Skeletal muscle satellite cell (primary cell): ENCODE data around the gene SMG5.

Experiments
- H3K27me3 ChIP-seq: 2 replicates; pipeline ENCODE4 v1.7.0; 2013; ENCODE audit warnings: low read length; ENCODE audit not compliant: control insufficient read depth, insufficient read depth
- H3K36me3 ChIP-seq: 2 replicates; pipeline ENCODE4 v1.7.0; 2013; ENCODE audit warnings: mild to moderate bottlenecking, control low read depth, low read length; ENCODE audit not compliant: insufficient read depth
- H3K4me1 ChIP-seq: 2 replicates; pipeline ENCODE4 v1.7.0; 2013; ENCODE audit warnings: low read length; ENCODE audit not compliant: control insufficient read depth, insufficient read depth
- H3K4me2 ChIP-seq: 2 replicates; pipeline ENCODE4 v1.7.0; 2013; ENCODE audit warnings: mild to moderate bottlenecking, low read length
- H3K4me3 ChIP-seq: 2 replicates; pipeline ENCODE4 v1.7.0; 2013; ENCODE audit warnings: low read length
- H3K9ac ChIP-seq: 2 replicates; pipeline ENCODE4 v1.7.0; 2013; ENCODE audit warnings: mild to moderate bottlenecking, low read depth, low read length, moderate library complexity
- H3K9me3 ChIP-seq: replicated peaks from 2 replicates; pipeline ENCODE4 v1.7.0; 2013; ENCODE audit warnings: mild to moderate bottlenecking, control low read depth, low read length

Gene SMG5

DNA sequence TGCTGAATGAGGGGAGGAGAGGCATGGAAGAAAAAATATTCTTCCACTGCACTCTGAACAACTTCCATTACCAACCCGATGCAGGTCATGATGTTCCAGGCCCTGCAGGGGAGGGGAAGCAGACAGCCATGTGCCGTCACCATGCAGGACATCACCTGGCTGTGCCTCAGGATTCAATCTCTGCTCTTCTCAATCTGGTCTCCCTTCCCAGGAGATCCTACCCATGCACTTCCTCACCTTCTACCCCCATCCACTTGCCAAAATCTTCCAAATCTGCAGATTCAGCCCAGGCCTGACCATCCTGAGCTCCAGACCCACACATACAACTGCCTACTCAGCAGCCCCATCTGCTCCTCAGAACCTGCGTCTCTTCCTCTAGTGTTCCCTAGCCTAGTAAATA lies 29.0 kb downstream of the SMG5 start:
- no peak overlapping the region for H3K9ac ChIP-seq
- H3K27me3 ChIP-seq: no peaks in the 10 kb centered on the region
- H3K4me2 ChIP-seq: no peak overlapping the region
- H3K4me1 ChIP-seq: no peaks in the 10 kb centered on the region
- H3K9me3 ChIP-seq: no peaks in the 10 kb centered on the region
- peaks cover 83% of the 10 kb centered on the region for H3K36me3 ChIP-seq
- no peak overlapping the region for H3K4me3 ChIP-seq

DNA sequence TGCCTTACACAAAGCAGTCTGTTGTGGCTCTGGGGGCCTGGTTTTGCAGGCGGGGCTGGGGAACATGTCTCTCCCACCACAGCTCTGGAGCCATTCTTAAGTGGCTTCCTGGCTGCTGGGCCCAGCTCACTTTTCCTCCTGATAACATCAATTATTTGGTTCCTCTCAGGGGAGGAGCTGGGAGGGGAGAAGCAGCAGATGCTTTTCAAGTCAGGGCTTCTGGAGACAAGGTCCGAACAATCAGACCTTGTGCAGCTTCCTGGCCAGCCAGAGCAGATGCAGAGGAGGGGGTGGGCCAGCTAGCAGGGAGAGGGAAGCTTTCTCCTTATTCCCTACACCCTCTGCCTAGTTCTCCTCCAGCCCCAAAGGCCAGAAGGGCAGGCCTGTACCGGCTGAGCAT lies 31.1 kb downstream of the SMG5 start:
- Histone ChIP-seq H3K4me3 (no peak overlapping the region), H3K9me3 (no peaks in the 10 kb centered on the region), H3K9ac (no peak overlapping the region), H3K36me3 (peaks cover 65% of the 10 kb centered on the region), H3K27me3 (peaks cover 3% of the 10 kb centered on the region), H3K4me2 (no peak overlapping the region), H3K4me1 (peaks cover 3% of the 10 kb centered on the region)

DNA sequence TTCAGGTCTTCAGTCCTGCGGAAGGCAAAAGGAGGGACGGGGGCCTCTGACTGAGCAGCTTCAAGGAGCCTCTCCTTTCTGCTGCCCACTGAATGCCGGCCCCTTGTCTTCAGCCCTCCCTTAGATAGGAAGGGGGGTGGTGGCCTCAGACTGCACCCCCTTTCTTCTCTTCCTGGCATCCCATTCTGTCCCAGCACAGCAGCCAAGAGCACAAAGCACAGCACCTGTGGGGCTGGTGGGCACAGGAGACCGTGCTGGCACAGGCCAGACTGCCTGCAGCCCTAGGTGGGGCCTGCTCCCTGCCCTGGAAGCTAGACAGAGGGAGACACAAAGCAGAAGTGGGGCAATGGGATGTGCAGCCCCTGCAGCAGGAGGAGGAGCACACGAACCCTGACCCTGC lies 33.0 kb downstream of the SMG5 start:
- peaks cover 18% of the 10 kb centered on the region for H3K27me3 ChIP-seq
- H3K4me3 ChIP-seq: no peak overlapping the region
- H3K9me3 ChIP-seq: no peaks in the 10 kb centered on the region
- no peak overlapping the region for H3K9ac ChIP-seq
- peaks cover 56% of the 10 kb centered on the region for H3K36me3 ChIP-seq
- no peak overlapping the region for H3K4me2 ChIP-seq
- H3K4me1 ChIP-seq: peaks cover 10% of the 10 kb centered on the region

DNA sequence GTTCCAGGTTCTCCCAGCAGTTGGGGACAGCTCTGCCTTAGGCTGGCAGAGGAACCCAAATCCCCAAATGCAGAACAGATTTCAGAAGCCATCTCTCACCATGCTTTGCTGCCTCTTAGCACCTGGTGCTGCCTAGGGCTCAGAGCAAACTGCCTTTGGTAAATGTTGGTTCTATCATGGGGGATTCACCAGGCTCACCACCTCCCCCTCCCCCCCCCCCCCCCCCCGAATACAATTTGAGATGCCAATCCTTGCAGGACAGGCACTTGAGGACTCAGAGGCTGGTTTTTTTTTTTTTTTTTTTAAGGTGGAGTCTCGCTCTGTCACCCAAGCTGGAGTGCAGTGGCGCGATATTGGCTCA lies 34.3 kb downstream of the SMG5 start:
- Histone ChIP-seq H3K4me2 (no peak overlapping the region), H3K36me3 (peaks cover 46% of the 10 kb centered on the region), H3K27me3 (peaks cover 18% of the 10 kb centered on the region), H3K4me3 (no peak overlapping the region), H3K9me3 (no peaks in the 10 kb centered on the region), H3K4me1 (peaks cover 10% of the 10 kb centered on the region), H3K9ac (no peak overlapping the region)

DNA sequence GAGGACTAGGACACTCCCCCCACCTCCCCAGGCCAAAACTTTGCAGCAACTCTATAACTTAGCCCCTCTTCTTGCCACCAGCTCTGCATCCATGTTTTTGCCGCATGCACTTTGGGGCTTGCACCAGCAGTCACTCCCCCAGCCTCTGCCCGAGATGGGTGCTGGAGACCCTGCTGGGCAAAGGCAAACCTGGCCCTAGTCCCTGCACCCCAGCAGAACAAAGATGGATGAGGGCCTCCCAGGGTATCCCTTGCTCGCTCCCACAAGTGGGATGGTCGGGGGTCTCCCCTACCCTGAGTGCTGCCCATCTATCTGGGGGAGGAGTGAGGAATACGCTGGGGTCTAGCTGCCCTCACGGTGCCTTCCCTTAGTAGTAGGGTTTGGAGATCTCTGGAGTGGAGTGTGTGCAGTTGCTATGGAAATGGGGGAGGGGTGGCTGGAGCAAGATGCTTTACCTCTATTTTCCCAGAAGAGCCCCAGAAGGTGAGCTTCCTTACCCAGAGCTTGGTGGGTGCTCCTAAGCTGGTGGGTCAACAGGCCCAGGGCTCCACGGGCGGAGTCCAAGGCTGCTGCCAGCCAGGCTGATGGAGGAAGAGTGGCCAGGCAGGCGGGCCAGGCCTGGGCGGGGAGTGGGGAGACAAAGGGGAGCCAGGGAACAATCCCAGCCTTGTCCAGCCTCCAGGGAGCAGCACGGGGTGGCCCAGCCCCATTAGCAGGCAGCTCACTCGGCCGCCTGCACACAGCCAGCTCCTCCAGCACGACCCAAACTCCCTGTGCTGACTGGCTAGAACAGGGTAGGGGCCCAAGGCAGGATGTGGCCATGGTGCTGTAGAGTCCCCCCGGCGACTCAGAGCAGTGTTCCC lies 34.9 kb downstream of the SMG5 start, which contains the start of gene PAQR6:
PAQR6 (minus strand) TSS at position 597 of the 863 bp plus-strand sequence. CDS start 1,325 bp downstream, outside the sequence.
- Histone ChIP-seq H3K36me3 (peaks cover 40% of the 10 kb centered on the region), H3K4me3 (no peak within 1 kb of the TSS), H3K9me3 (no peaks in the 10 kb centered on the region), H3K4me1 (peaks cover 10% of the 10 kb centered on the region), H3K27me3 (peaks cover 18% of the 10 kb centered on the region), H3K9ac (no peak within 1 kb of the TSS), H3K4me2 (no peak within 1 kb of the TSS)

DNA sequence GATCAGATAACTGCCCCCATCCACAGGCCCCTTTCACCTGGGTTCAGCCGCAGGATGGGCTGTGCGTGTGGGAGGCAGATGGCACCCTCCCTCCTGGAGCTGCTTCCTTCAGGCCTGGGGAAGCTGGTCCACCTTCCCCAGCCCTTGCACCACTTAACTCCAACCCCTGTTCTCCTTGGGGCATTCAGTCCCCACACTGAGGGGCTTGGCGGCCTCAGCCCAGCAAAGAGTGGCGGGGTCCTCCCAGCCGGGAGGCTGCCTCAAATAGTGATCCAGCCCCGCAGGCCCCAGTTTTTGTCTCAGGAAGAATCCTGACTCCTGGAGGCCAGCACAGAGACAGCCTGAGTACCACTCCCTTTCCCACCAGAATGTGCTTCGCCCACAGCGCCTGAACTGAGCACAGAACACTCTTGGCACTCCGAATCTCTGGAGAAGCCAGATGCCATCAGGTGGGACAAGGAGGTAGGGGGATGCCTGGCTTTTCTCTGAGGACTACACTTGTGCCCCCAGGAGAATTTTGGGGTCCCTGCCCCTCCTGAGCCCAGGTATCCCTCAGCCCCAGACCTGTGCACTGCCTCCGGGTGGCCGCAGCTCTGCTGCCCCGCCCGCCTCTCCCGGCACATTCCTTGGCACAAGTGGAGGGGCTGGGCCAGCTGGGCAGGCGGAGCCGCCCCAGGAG lies 35.7 kb downstream of the SMG5 start:
- Histone ChIP-seq H3K4me1 (peaks cover 14% of the 10 kb centered on the region), H3K27me3 (peaks cover 18% of the 10 kb centered on the region), H3K9ac (no peak overlapping the region), H3K4me3 (no peak overlapping the region), H3K36me3 (peaks cover 32% of the 10 kb centered on the region), H3K9me3 (no peaks in the 10 kb centered on the region), H3K4me2 (no peak overlapping the region)

DNA sequence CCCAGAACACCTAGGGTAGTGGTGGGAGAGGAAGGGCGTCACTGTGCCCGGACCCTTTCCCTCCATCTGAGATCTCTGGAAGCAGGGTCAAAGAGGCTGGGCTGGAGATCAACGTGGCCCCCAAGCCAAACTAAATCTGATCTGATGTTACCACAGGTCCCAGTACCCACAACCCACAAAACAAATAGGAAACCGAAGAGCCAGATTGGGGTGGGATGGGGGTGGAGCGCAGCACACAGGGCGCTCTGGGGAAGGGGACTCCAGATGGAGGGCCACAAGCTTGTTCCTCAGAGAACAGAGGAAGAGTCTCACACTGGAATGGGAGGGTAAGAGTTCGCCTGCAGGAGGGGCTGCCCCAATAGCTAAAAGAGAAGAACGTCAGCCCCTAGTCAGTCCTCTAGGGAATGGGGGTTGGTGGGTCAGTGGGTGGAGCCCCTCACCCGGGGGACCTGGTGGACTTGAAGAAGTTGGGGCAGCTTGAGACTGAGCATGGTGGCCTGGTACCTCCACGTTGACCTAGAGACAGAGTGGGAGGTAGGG lies 36.3 kb downstream of the SMG5 start:
- H3K27me3 ChIP-seq: peaks cover 18% of the 10 kb centered on the region
- H3K4me1 ChIP-seq: peaks cover 20% of the 10 kb centered on the region
- peak overlapping the region; percentile 72 for H3K4me2 ChIP-seq
- H3K36me3 ChIP-seq: peaks cover 26% of the 10 kb centered on the region
- no peak overlapping the region for H3K4me3 ChIP-seq
- H3K9ac ChIP-seq: no peak overlapping the region
- no peaks in the 10 kb centered on the region for H3K9me3 ChIP-seq

DNA sequence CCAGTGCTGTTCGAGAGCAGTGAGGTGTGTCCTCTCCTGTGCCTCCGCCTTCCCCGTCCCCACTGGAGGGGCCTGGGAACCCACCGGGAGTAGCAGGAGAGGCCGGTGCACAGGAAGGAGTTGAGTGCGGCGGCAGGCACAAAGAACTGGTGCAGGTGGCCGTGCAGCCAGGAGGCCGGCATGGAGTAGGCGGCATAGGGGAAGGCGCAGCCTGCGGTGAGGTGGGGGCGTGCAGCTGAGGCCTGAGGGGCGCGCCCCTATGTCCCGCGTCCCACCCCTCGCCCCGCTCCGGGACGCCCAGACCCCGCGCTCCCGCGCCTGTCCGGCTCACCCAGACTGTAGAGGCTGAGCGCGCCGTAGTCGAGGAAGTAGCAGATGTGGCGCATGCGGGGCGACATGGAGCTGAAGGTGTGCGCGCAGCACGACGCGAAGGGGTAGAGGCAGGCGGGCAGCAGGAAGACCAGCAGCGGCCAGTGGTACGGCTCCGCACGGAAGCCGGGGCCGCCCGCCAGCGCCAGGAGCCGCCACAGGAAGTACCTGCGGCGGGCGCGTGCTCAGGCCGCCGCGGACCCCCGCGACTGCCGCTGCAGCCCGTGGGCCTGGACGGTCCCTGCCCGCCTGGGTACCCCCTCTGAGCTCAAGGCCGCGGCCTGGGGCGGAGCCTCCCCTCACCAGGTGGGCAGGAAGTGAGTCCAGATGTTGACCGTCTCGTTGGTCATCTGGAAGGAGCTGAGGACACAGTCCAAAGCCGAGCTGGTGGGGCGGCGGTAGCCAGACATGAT lies 37.0 kb downstream of the SMG5 start:
- Histone ChIP-seq H3K9ac (no peak overlapping the region), H3K4me1 (peaks cover 27% of the 10 kb centered on the region), H3K27me3 (peaks cover 18% of the 10 kb centered on the region), H3K4me3 (no peak overlapping the region), H3K9me3 (no peaks in the 10 kb centered on the region), H3K4me2 (peak overlapping the region; percentile 72), H3K36me3 (peaks cover 19% of the 10 kb centered on the region)

DNA sequence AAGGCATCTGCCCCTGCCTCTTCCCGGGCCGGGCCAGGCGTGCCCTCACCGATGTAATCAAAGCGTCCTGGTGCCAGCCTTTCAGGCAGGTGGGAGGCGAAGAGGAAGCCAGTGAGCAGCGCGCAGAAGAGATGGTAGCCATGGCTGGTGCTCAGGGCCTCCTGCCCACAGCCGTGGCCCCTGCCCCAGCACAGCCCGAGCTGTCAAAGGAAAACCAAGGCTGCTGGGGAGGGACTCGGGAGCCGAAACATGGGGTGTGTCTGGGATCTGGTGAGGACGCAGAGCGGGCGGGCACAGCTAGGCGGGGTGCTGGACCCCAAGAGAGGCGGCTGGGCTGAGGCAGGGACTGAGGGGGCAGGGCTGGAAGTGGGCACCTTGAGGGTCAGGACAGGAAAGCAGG lies 37.9 kb downstream of the SMG5 start:
- Histone ChIP-seq H3K4me3 (no peak overlapping the region), H3K9me3 (no peaks in the 10 kb centered on the region), H3K4me2 (no peak overlapping the region), H3K4me1 (peaks cover 27% of the 10 kb centered on the region), H3K9ac (no peak overlapping the region), H3K36me3 (peaks cover 13% of the 10 kb centered on the region), H3K27me3 (peaks cover 18% of the 10 kb centered on the region)

DNA sequence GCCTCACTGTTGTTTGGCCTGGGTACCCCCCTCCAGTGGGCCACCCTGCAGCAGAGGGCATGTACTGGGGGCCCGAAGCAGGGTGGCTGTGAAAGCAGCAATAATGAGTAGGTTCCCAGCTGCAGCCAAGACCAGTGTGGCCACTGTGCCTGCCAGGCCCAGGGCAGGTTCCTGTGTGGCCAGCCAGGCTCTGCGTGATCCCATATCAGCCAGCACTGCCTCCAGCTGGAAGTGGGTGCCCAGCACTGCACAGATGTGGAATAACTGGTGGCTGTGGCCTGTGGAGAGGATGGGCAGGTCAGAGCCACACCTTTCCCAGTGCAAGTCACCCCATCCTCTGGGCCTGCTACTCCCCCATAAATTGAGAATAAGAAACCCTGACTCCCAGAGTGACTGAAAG lies 38.5 kb downstream of the SMG5 start:
- Histone ChIP-seq H3K4me1 (peaks cover 27% of the 10 kb centered on the region), H3K4me3 (no peak overlapping the region), H3K4me2 (no peak overlapping the region), H3K36me3 (peaks cover 13% of the 10 kb centered on the region), H3K27me3 (peaks cover 18% of the 10 kb centered on the region), H3K9ac (no peak overlapping the region), H3K9me3 (no peaks in the 10 kb centered on the region)

DNA sequence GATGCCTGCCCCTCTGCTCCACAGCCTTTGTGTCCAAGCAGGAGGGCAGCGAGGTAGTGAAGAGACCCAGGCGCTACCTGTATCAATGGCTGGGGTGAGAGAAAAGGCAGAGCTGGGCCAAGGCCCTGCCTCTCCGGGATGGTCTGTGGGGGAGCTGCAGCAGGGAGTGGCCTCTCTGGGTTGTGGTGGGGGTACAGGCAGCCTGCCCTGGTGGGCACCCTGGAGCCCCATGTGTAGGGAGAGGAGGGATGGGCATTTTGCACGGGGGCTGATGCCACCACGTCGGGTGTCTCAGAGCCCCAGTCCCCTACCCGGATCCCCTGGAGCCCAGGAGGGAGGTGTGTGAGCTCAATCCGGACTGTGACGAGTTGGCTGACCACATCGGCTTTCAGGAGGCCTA lies 39.9 kb downstream of the SMG5 start:
- Histone ChIP-seq H3K4me1 (peaks cover 27% of the 10 kb centered on the region), H3K27me3 (peaks cover 18% of the 10 kb centered on the region), H3K36me3 (peaks cover 21% of the 10 kb centered on the region), H3K4me3 (no peak overlapping the region), H3K9me3 (no peaks in the 10 kb centered on the region), H3K9ac (no peak overlapping the region), H3K4me2 (no peak overlapping the region)
